ENCODE measurements around the gene THEM4. TPM values are rescaled to one million over a fixed set of nuclear protein-coding genes. Genes with fewer than 3 reads are reported as not detected.

THEM4 gene
- total RNA-seq, 1 donor from 2014 or later: 15.6 TPM

DNA sequence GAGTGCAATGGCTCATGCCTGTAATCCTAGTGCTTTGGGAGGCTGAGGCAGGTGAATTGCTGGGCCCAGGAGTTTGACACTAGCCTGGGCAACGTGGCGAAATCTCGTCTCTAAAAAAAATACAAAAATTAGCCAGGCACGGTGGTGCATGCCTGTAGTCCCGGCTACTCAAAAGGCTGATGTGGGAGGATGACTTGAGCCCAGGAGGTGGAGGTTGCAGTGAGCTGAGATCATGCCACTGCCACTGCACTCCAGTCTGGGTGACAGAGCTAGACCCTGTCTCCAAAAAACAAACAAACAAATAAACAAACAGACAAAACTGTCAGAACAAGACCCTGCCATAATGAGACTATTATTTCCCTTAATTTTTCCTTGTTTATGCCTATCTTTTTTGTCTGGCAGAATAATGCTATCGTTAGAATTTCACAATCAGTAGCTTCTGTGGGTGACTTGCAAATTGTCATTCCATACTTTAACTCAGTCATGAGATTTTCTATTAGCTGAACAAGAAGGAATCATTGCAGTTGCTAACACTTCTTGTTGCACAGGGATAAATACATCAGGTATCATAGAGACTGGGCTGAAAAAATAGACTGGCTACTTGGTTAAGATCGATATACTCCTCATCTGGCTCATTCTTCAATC, 7.5 kb upstream of the THEM4 start:
- Mint-ChIP-seq H3K36me3 (no peaks in the 10 kb centered on the region), H3K4me1 (ENCODE audit: unreplicated experiment) (no peaks in the 10 kb centered on the region), H3K9me3 (no peaks in the 10 kb centered on the region), H3K27me3 (peaks cover 9% of the 10 kb centered on the region), H3K4me3 (no peak overlapping the region), H3K27ac (no peak overlapping the region)
- TF ChIP-seq, protein P1, sequence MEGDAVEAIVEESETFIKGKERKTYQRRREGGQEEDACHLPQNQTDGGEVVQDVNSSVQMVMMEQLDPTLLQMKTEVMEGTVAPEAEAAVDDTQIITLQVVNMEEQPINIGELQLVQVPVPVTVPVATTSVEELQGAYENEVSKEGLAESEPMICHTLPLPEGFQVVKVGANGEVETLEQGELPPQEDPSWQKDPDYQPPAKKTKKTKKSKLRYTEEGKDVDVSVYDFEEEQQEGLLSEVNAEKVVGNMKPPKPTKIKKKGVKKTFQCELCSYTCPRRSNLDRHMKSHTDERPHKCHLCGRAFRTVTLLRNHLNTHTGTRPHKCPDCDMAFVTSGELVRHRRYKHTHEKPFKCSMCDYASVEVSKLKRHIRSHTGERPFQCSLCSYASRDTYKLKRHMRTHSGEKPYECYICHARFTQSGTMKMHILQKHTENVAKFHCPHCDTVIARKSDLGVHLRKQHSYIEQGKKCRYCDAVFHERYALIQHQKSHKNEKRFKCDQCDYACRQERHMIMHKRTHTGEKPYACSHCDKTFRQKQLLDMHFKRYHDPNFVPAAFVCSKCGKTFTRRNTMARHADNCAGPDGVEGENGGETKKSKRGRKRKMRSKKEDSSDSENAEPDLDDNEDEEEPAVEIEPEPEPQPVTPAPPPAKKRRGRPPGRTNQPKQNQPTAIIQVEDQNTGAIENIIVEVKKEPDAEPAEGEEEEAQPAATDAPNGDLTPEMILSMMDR (conservative IDR thresholded peaks at IDR 0.05): no peak
- DNase-seq (ENCODE audit: extremely low spot score, unreplicated experiment): no peak

DNA sequence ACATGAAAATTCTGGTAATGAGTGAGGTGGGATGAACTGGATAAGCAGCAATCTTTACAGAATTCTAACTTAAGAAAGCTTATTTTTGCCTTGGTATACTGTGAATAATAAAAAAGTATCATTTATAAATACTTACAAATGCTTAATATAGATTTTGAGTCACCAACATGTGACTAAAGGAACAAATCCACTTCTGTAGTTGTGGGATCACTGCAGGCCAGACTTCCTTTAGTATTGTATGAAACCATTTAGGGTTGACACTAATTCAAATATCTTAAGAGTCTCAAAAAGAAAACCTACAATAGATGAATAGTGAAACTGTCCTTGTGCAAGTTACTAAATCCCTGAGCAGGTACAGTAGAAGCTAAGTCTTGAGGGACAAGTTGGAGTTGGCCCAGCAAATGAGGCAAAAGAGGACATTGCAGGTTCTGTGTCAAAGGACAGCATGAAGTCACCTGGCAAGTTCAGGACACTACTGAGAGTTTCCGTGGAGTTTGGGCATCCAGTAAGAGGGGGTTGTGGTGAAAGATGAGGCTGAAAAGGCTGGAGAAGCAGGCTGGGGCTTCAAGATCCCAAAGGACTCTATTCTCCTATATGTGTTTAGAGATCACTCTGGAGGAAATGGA, 5.9 kb upstream of the THEM4 start:
- no peak for DNase-seq (ENCODE audit: extremely low spot score, unreplicated experiment)
- Mint-ChIP-seq H3K4me1 (ENCODE audit: unreplicated experiment) (no peaks in the 10 kb centered on the region), H3K27me3 (peaks cover 9% of the 10 kb centered on the region), H3K27ac (no peak overlapping the region), H3K36me3 (no peaks in the 10 kb centered on the region), H3K9me3 (no peaks in the 10 kb centered on the region), H3K4me3 (no peak overlapping the region)
- TF ChIP-seq, protein P1 (conservative IDR thresholded peaks at IDR 0.05): no peak

DNA sequence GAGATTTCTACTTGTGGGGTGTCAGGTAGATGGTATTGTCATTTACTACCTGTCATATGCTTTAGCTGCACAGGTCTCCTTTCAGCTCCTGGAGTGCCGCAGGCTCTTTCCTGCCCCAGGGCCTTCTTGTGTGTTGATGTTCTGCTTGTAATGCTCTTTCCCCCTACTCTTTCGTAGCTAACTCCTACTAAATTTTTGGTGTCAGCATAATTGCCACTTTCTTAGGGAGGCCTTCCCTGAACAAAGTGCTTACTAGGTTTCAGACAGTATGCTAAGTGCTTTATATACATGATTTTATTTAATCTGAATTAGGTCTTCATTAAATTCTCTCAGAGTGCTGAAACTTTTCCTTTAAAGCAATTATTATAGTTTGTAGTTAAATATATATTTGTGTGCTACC, 4.8 kb upstream of the THEM4 start:
- DNase-seq (ENCODE audit: extremely low spot score, unreplicated experiment): no peak
- Mint-ChIP-seq H3K27ac (no peak overlapping the region), H3K36me3 (no peaks in the 10 kb centered on the region), H3K4me1 (ENCODE audit: unreplicated experiment) (peaks cover 3% of the 10 kb centered on the region), H3K27me3 (peaks cover 9% of the 10 kb centered on the region), H3K4me3 (no peak overlapping the region), H3K9me3 (no peaks in the 10 kb centered on the region)
- TF ChIP-seq, protein P1 (conservative IDR thresholded peaks at IDR 0.05): no peak

DNA sequence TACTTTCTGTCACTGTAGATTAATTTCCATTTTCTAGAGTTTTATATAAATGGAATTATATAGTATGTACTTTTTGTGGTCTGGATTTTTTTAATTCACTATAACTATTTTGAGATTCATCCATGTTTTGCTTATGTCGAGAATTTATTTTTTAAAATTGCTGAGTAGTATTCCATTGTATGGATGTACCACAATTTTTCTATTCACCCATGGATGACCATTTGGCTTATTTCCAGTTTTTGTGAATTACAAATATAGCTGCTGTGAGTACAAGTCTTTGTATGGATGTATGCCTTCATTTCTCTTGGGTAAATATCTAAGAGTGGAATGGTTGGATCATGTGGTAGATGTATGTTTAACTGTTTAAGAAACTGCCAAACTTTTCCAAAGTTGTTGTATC, 3.7 kb upstream of the THEM4 start:
- Mint-ChIP-seq H3K9me3 (no peaks in the 10 kb centered on the region), H3K4me1 (ENCODE audit: unreplicated experiment) (peaks cover 7% of the 10 kb centered on the region), H3K27ac (no peak overlapping the region), H3K36me3 (peaks cover 4% of the 10 kb centered on the region), H3K4me3 (no peak overlapping the region), H3K27me3 (peaks cover 9% of the 10 kb centered on the region)
- no peak for DNase-seq (ENCODE audit: extremely low spot score, unreplicated experiment)
- TF ChIP-seq, protein P1 (conservative IDR thresholded peaks at IDR 0.05): no peak

DNA sequence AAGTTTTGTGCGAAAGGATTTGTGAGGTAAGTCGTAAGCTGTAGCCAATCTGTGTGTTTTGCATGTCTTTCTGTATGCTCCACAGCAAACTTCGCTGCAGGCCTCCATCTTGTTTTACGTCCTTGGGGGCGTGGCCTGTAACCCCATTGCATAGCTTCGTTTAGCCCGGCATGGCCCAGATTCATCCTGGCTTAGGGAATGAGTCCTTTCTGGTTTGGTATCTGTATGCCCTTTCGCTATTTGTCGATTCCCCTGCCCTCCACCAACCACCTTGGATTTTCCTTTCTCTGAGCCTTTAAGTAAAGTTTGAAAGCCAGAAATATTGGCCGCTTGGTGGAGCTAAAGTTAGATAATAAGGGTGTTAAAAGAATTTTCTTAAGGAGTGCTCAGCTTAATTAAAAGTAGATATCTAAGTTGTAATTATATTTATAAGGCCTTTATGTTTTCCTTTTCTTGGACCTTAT, 1.1 kb downstream of the THEM4 start:
- TF ChIP-seq, protein P1 (conservative IDR thresholded peaks at IDR 0.05): peak; percentile 34
- H3K27me3 Mint-ChIP-seq: no peaks in the 10 kb centered on the region
- H3K9me3 Mint-ChIP-seq: peaks cover 8% of the 10 kb centered on the region
- peak overlapping the region; percentile 34 for H3K27ac Mint-ChIP-seq
- peaks cover 27% of the 10 kb centered on the region for H3K36me3 Mint-ChIP-seq
- H3K4me1 Mint-ChIP-seq (ENCODE audit: unreplicated experiment): peaks cover 14% of the 10 kb centered on the region
- no peak for DNase-seq (ENCODE audit: extremely low spot score, unreplicated experiment)
- H3K4me3 Mint-ChIP-seq: peak overlapping the region; percentile 87
